H1 (cell line): Measurements from ENCODE around the gene LHB. TPM values are rescaled to one million over a fixed set of nuclear protein-coding genes. Genes with fewer than 3 reads are reported as not detected.

ENCODE experiments used
- CEBPB ChIP-seq: IDR thresholded peaks from 2 replicates; pipeline ENCODE4 v1.6.1; 2012; ENCODE audit warnings: low read depth, low read length
- CTCF ChIP-seq, 3 experiments: IDR thresholded peaks; 1 replicate in 2 of 3; 2 replicates in 1 of 3; pipeline versions ENCODE4 v1.5.1 to v1.6.1; 2011; ENCODE audit warnings: low read length in 3 of 3, mild to moderate bottlenecking in 3 of 3, inconsistent platforms in 2 of 3, low read depth in 1 of 3, moderate library complexity in 1 of 3; ENCODE audit not compliant: insufficient read depth in 1 of 3; ENCODE audit errors: control extremely low read depth in 1 of 3
- EP300 ChIP-seq, 2 experiments: IDR thresholded peaks; 1 replicate in 1 of 2; 2 replicates in 1 of 2; pipeline ENCODE4 v1.6.1; 2011 to 2012; ENCODE audit warnings: low read depth in 2 of 2, low read length in 2 of 2, mild to moderate bottlenecking in 2 of 2, borderline replicate concordance in 1 of 2, inconsistent platforms in 1 of 2, moderate library complexity in 1 of 2
- PHF8 ChIP-seq: fragments of 200-600 bp; sonication (generic); conservative IDR thresholded peaks from 2 replicates; pipeline ENCODE4 v1.7.1; 2012; ENCODE audit warnings: low read depth, mild to moderate bottlenecking, inconsistent platforms, low read length, moderate library complexity
- YY1 ChIP-seq: IDR thresholded peaks from 2 replicates; pipeline ENCODE4 v1.6.1; 2011; ENCODE audit warnings: low read depth, mild to moderate bottlenecking, low read length
- polyA plus RNA-seq, 7 experiments: library from polyadenylated mRNA; depleted of rRNA in 3 of 7; stranded (reverse) in 5 of 7; unstranded in 2 of 7; fragments of >200 nt in 5 of 7; fragments of 200-250 nt in 2 of 7; gene quantifications; 1 replicate in 5 of 7; 2 replicates in 1 of 7; 4 replicates in 1 of 7; pipeline versions ENCODE4 v1.2.1 to v1.2.3, GENCODE V29; 2011 to 2013; ENCODE audit warnings: missing spikeins in 2 of 7, mixed read lengths in 2 of 7
- total RNA-seq: library from RNA; stranded (reverse); fragmentation: NEBNext Ultra II Directional; extraction: Animal tissue kit (Norgen Biotek cat#: 25700); gene quantifications from 2 replicates; pipeline ENCODE4 v1.2.1, GENCODE V29; 2021
- TF ChIP-seq, protein P1 (sequence below): IDR thresholded peaks from 2 replicates; pipeline ENCODE4 v1.6.1; 2012; ENCODE audit warnings: low read length, inconsistent platforms

LHB gene
- total and polyA plus RNA-seq, 2 of the 8 experiments (the other 6 are each of a cell fraction or from before 2014, with no cell fraction given) = 0.53 TPM; not detected in 1

DNA sequence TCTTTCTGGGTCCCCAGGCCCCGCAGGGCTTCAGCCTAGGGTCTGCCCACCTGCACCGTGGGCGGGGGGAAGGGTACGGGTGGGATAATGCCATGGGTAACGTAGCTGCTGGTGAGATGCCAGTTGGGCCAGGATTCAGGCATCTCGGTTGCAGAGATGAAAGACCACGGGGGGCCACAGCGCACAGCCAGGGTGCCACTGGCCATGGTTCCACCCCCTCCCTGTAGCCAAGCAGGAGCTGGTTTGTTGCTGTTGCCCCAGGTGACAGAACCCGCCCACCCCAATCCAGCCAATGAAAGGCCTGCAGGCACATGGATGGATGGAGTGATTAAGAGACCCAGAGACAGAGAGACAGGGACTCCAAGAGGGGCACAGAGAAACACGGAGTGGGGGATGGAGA lies 41.7 kb upstream of the LHB start (continued):
- TF ChIP-seq, protein P1, sequence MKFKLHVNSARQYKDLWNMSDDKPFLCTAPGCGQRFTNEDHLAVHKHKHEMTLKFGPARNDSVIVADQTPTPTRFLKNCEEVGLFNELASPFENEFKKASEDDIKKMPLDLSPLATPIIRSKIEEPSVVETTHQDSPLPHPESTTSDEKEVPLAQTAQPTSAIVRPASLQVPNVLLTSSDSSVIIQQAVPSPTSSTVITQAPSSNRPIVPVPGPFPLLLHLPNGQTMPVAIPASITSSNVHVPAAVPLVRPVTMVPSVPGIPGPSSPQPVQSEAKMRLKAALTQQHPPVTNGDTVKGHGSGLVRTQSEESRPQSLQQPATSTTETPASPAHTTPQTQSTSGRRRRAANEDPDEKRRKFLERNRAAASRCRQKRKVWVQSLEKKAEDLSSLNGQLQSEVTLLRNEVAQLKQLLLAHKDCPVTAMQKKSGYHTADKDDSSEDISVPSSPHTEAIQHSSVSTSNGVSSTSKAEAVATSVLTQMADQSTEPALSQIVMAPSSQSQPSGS = no peak
- TF ChIP-seq PHF8 (no peak), CEBPB (no peak), YY1 (no peak), EP300 (IDR thresholded peaks at IDR 0.05; ENCODE audit: borderline replicate concordance in 1 of 2, low read depth in 2 of 2, low read length in 2 of 2) (no peak), CTCF (IDR thresholded peaks at IDR 0.05; ENCODE audit: control extremely low read depth in 1 of 3, insufficient read depth in 1 of 3, low read depth in 1 of 3, low read length in 3 of 3) (no peak)
